Hepatocyte (in vitro differentiated cells): ENCODE measurements around the gene BBS4. TPM values are rescaled to one million over a fixed set of nuclear protein-coding genes. Genes with fewer than 3 reads are reported as not detected.
A peak's percentile ranks its signal among the peaks of the same experiment; 100 is the strongest.

Source experiments
- DNase-seq: peaks from one replicate; pipeline ENCODE4 v3.0.0-alpha.2; 2016; ENCODE audit warnings: low spot score
- H2AFZ ChIP-seq: fragments of 200-600 bp; sonication (generic); 2 replicates; pipeline ENCODE4 v1.6.0; 2016; ENCODE audit warnings: antibody characterized with exemption, mild to moderate bottlenecking
- H3K27ac ChIP-seq: fragments of 200-600 bp; sonication (generic); 2 replicates; pipeline ENCODE4 v1.5.1; 2016; ENCODE audit warnings: mild to moderate bottlenecking
- H3K27me3 ChIP-seq: fragments of 200-600 bp; sonication (generic); 2 replicates; pipeline ENCODE4 v1.6.1; 2016
- H3K36me3 ChIP-seq: fragments of 200-600 bp; sonication (generic); replicated peaks from 2 replicates; pipeline ENCODE4 v1.5.1; 2016; ENCODE audit warnings: low read depth; ENCODE audit not compliant: insufficient read depth
- H3K4me1 ChIP-seq: fragments of 200-600 bp; sonication (generic); 2 replicates; pipeline ENCODE4 v1.5.1; 2016; ENCODE audit warnings: mild to moderate bottlenecking, moderate library complexity; ENCODE audit not compliant: insufficient read depth
- H3K4me2 ChIP-seq: fragments of 200-600 bp; sonication (generic); 2 replicates; pipeline ENCODE4 v1.6.0; 2016
- H3K4me3 ChIP-seq: fragments of 200-600 bp; sonication (generic); 2 replicates; pipeline ENCODE4 v1.5.1; 2016; ENCODE audit warnings: mild to moderate bottlenecking
- H3K79me2 ChIP-seq: fragments of 200-600 bp; sonication (generic); 2 replicates; pipeline ENCODE4 v1.6.0; 2017; ENCODE audit warnings: mild to moderate bottlenecking
- H3K9me2 ChIP-seq: fragments of 200-600 bp; sonication (generic); replicated peaks from 2 replicates; pipeline ENCODE4 v1.6.0; 2017; ENCODE audit warnings: mild to moderate bottlenecking; ENCODE audit not compliant: insufficient read depth
- H3K9me3 ChIP-seq: fragments of 200-600 bp; sonication (generic); 2 replicates; pipeline ENCODE4 v1.5.1; 2016; ENCODE audit warnings: low read depth, mild to moderate bottlenecking
- H4K20me1 ChIP-seq: fragments of 200-600 bp; sonication (generic); 2 replicates; pipeline ENCODE4 v1.6.0; 2016; ENCODE audit warnings: mild to moderate bottlenecking; ENCODE audit not compliant: insufficient read depth, poor library complexity, severe bottlenecking
- EZH2 ChIP-seq: fragments of 200-600 bp; sonication (generic); IDR thresholded peaks from 2 replicates; pipeline ENCODE4 v1.6.1; 2016; ENCODE audit warnings: antibody characterized with exemption, mild to moderate bottlenecking, borderline replicate concordance
- EZH2phosphoT487 ChIP-seq: fragments of 200-600 bp; sonication (generic); IDR thresholded peaks from one replicate; pipeline ENCODE4 v1.6.1; 2018; ENCODE audit warnings: antibody characterized with exemption, mild to moderate bottlenecking, low read depth, moderate library complexity; ENCODE audit not compliant: unreplicated experiment, severe bottlenecking
- WGBS: methylation state at CpG from one replicate; pipeline ENCODE4 v1.1.6; 2016; ENCODE audit warnings: low lambda C conversion rate; ENCODE audit errors: missing lambda C conversion rate; 5-methylcytosine and 5-hydroxymethylcytosine counted together
- polyA plus RNA-seq: library from polyadenylated mRNA; unstranded; fragments of >200 nt; fragmentation: Nextera tagmentation; extraction: Ambion mirVana; gene quantifications from 2 replicates; pipeline ENCODE4 v1.2.1, GENCODE V29; 2016
- total RNA-seq: library from RNA; depleted of rRNA; stranded (reverse); fragments of >200 nt; gene quantifications from 2 replicates; pipeline ENCODE4 v1.2.3, GENCODE V29; 2014
- TF ChIP-seq, protein P1 (sequence below): fragments of 200-600 bp; sonication (generic); IDR thresholded peaks from 2 replicates; pipeline ENCODE4 v1.5.1; 2016; ENCODE audit warnings: antibody characterized with exemption, mild to moderate bottlenecking; ENCODE audit not compliant: poor library complexity

The BBS4 gene
- total and polyA plus RNA-seq, 2 experiments from 2014 or later: 18.1 to 28.3 TPM

DNA sequence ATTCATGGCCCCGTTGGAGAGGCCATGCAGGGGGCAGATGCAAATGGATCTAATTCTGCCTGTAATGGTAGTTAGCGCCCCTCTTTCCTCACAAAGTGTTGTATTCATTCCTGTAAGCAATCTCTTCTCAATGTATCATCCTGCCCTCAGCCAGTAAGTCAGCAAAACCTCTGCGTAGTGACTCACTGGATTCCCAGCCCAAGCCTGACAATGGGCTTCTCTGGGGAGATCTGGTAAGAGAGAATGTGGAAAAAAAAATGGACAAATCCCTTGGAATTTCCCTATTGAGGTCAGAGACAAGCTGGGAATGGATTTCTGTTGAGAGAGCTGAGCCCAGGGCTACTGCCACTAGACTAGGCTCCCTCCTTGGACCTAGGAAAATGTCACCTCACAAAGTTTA lies 72.2 kb downstream of the BBS4 start:
- Histone ChIP-seq H3K27me3 (no peaks in the 10 kb centered on the region), H3K79me2 (peaks cover 4% of the 10 kb centered on the region), H2AFZ (no peak overlapping the region), H4K20me1 (no peaks in the 10 kb centered on the region), H3K36me3 (no peaks in the 10 kb centered on the region), H3K9me3 (no peaks in the 10 kb centered on the region), H3K4me1 (no peaks in the 10 kb centered on the region), H3K27ac (no peak overlapping the region), H3K9me2 (no peaks in the 10 kb centered on the region), H3K4me3 (no peak overlapping the region), H3K4me2 (no peak overlapping the region)
- TF ChIP-seq, protein P1, sequence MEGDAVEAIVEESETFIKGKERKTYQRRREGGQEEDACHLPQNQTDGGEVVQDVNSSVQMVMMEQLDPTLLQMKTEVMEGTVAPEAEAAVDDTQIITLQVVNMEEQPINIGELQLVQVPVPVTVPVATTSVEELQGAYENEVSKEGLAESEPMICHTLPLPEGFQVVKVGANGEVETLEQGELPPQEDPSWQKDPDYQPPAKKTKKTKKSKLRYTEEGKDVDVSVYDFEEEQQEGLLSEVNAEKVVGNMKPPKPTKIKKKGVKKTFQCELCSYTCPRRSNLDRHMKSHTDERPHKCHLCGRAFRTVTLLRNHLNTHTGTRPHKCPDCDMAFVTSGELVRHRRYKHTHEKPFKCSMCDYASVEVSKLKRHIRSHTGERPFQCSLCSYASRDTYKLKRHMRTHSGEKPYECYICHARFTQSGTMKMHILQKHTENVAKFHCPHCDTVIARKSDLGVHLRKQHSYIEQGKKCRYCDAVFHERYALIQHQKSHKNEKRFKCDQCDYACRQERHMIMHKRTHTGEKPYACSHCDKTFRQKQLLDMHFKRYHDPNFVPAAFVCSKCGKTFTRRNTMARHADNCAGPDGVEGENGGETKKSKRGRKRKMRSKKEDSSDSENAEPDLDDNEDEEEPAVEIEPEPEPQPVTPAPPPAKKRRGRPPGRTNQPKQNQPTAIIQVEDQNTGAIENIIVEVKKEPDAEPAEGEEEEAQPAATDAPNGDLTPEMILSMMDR: no peak
- TF ChIP-seq EZH2phosphoT487 (no peak), EZH2 (no peak)
- peak; percentile 35 for DNase-seq
- WGBS: 89% methylated on average over 3 of the region's 3 CpGs

DNA sequence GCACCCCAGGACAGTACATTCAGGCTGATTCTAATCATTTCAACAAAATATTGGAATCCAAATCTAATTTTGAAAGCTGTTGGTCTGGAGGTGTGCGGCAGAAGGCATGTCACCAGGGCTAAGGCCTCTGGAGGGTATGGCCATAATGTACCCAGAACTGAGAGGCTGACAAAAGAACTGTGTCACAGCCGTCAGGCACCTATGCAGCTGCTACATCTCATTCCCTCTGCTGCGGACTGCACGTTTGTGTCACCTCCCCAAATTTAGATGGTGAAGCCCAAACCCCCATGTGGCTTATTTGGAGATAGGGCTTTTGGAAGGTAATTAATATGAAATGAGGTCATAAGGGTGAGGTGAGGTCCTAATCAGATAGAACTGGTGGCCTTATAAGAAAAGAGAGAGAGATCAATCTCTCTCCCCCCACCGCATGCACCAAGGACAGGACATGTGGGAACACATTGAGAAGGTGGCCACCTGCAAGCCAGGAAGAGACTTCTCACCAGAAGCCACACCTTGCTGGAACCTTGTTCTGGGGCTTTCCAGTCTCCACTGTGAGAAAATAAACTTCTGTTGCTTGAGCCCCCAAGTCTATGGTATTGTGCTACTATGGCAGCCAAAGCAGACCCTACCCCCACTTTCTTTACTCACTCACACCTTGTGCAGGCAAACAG lies 74.7 kb downstream of the BBS4 start:
- no peaks in the 10 kb centered on the region for H3K9me2 ChIP-seq
- H3K4me3 ChIP-seq: no peak overlapping the region
- no peaks in the 10 kb centered on the region for H3K9me3 ChIP-seq
- no peak overlapping the region for H3K27ac ChIP-seq
- no peaks in the 10 kb centered on the region for H4K20me1 ChIP-seq
- 99% methylated on average over 5 of the region's 5 CpGs for WGBS
- no peak for TF ChIP-seq EZH2phosphoT487
- TF ChIP-seq, protein P1: no peak
- no peak for TF ChIP-seq EZH2
- no peak for DNase-seq
- H3K27me3 ChIP-seq: no peaks in the 10 kb centered on the region
- no peaks in the 10 kb centered on the region for H3K4me1 ChIP-seq
- H2AFZ ChIP-seq: no peak overlapping the region
- no peak overlapping the region for H3K4me2 ChIP-seq
- H3K79me2 ChIP-seq: peaks cover 11% of the 10 kb centered on the region
- no peaks in the 10 kb centered on the region for H3K36me3 ChIP-seq

DNA sequence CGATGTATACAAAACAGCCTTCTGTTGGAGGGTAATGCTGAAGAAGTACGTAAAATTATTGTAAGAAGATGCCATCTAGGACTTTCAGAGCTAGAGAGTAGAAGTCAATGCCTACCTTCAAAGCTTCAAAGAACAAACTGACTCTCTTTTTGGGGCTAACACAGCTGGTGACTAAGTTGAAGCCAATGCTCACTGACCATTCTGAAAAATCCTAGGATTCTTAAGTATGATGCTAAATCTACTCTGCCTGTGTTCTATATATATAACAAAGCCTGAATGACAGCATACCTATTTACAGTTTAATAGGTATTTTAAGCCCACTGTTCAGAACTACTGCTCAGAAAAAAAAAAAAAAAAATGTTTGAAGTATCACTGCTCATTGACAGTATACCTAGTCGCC lies 78.6 kb downstream of the BBS4 start:
- Histone ChIP-seq H3K4me2 (no peak overlapping the region), H3K27ac (no peak overlapping the region), H3K79me2 (peaks cover 28% of the 10 kb centered on the region), H3K4me1 (no peaks in the 10 kb centered on the region), H3K9me2 (no peaks in the 10 kb centered on the region), H3K36me3 (peaks cover 5% of the 10 kb centered on the region), H3K4me3 (no peak overlapping the region), H4K20me1 (no peaks in the 10 kb centered on the region), H3K27me3 (no peaks in the 10 kb centered on the region), H2AFZ (no peak overlapping the region), H3K9me3 (peaks cover 17% of the 10 kb centered on the region)
- DNase-seq: no peak
- WGBS: 100% methylated on average over 3 of the region's 3 CpGs
- TF ChIP-seq EZH2phosphoT487 (no peak), EZH2 (no peak)
- TF ChIP-seq, protein P1: no peak

DNA sequence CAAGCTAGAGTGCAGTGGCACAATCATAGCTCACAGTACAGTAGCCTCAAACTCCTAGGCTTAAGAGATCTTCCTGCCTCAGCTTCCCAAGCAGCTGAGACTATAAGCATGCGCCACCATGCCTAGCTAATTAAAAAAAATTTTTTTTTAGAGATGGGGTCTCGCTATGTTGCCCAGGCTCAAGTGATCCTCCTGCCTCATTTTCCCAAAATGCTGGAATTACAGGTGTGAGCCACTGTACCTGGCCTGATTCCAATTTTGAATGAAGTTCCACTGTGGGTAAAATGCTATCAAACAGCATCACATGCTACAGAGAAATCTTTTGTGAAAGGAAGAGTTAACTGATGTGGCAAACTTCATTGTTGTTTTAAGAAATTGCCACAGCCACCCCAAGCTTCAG lies 80.0 kb downstream of the BBS4 start:
- DNase-seq: no peak
- H4K20me1 ChIP-seq: no peaks in the 10 kb centered on the region
- H3K27me3 ChIP-seq: no peaks in the 10 kb centered on the region
- H3K9me2 ChIP-seq: no peaks in the 10 kb centered on the region
- H3K4me2 ChIP-seq: no peak overlapping the region
- H3K4me1 ChIP-seq: no peaks in the 10 kb centered on the region
- H3K4me3 ChIP-seq: no peak overlapping the region
- TF ChIP-seq EZH2phosphoT487 (no peak), EZH2 (no peak)
- TF ChIP-seq, protein P1: no peak
- H3K27ac ChIP-seq: no peak overlapping the region
- peaks cover 17% of the 10 kb centered on the region for H3K9me3 ChIP-seq
- peaks cover 8% of the 10 kb centered on the region for H3K36me3 ChIP-seq
- H3K79me2 ChIP-seq: peaks cover 28% of the 10 kb centered on the region
- no peak overlapping the region for H2AFZ ChIP-seq
- WGBS: 98% methylated on average over 2 of the region's 2 CpGs
